ENCODE results near the gene CCNF. TPM values are rescaled to one million over a fixed set of nuclear protein-coding genes. Genes with fewer than 3 reads are reported as not detected.

CCNF gene
- total and polyA plus RNA-seq, 10 of the 15 experiments (the other 5 are each of a cell fraction or from before 2014, with no cell fraction given) = 4.0 to 63.2 (median 27.5) TPM

DNA sequence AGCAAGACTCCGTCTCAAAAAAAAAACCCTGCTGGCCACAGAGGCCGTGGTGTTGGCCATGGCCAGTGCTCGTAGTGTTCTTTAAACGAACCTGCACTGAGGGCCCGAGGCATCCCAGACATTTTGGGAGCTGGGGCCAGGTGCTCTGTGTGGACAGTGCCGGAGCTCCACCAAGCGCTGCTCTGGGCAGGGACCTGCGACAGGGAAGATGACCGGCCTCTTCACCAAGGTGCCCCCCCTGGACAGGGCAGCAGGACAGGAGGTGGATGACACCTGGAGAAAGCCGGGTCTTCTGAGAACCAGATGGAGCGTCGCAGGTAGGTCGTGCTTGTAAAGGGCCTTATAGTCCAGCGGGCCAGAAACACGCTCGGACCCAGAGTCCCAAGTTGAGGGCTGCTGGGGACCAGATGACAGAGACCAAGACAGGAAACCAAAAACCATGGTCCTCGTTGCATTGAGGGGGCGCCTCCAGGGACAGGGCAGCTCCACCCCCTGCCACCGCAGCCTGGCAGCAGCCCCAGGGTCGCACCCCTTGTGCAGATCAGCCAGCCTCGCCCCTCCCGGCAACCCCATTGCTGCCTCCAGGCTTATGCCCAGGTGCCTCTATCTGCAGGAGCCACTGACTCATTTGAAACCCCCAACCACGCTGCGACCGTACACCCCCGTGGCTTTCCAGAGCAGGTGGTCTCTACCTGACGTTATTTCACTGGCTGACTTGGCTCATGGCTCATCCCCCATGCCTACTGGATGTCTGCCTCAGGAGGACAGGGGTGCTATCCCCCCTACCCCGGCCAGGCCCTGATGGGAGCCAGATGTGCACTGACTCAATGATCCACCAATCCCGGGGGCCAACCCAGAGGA is 37.6 kb downstream of the CCNF start:
- Histone ChIP-seq H3K4me1 (ENCODE audit: control insufficient read depth, insufficient read depth, low read length) (peaks cover 13% of the 10 kb centered on the region), H3K79me2 (ENCODE audit: control insufficient read depth, insufficient read depth, low read length) (no peaks in the 10 kb centered on the region), H3K4me2 (ENCODE audit: control insufficient read depth, insufficient read depth) (peak overlapping the region; percentile 90; the same call in 1 of the 2 replicates), H3K36me3 (ENCODE audit: control insufficient read depth in 2 of 2, insufficient read depth in 2 of 2, low read length in 1 of 2) (no peaks in the 10 kb centered on the region; a peak in 1 of 4 replicates), H2AFZ (ENCODE audit: control insufficient read depth, low read depth, low read length) (peak overlapping the region; percentile 59), H3K9ac (ENCODE audit: control insufficient read depth, insufficient read depth, low read length) (no peak overlapping the region), H3K27ac (ENCODE audit: control insufficient read depth, insufficient read depth) (no peak overlapping the region), H3K27me3 (replicated peaks in 1 of 2; ENCODE audit: control insufficient read depth in 2 of 2, insufficient read depth in 2 of 2, low read length in 1 of 2) (peaks cover 0 to 2% of the 10 kb centered on the region in 2 experiments; a peak in 1 of 4 replicates), H3K4me3 (no peak overlapping the region; the same call in 1 of the 2 replicates), H3K9me3 (replicated peaks; ENCODE audit: control insufficient read depth, insufficient read depth, low read length) (no peaks in the 10 kb centered on the region), H4K20me1 (ENCODE audit: control insufficient read depth, insufficient read depth) (no peaks in the 10 kb centered on the region)
- 39% methylated on average over 29 of the region's 29 CpGs for WGBS (ENCODE audit: insufficient coverage, insufficient replicate concordance, low lambda C conversion rate, missing lambda C conversion rate)
- ChIA-PET RAD21 (ENCODE audit: unreplicated experiment) (interaction anchor here (0.7 kb wide), 1 partner anchor 180 kb away, joined by 4 read pairs; no protein-coding TSS in a partner anchor), SMC1A (ENCODE audit: uncharacterized antibody, unreplicated experiment) (interaction anchor here (2.5 kb wide), 1 partner anchor 37 kb away, joined by 8 read pairs; the partner anchor contains the start of gene CCNF), CTCF (interaction anchor here (0.9 kb wide), 1 partner anchor 20 kb away, joined by 3 read pairs; no protein-coding TSS in a partner anchor), POLR2A (interaction anchor here (0.5 to 2.5 kb wide), 4 partner anchors 19 to 312 kb away, joined by 3 to 7 read pairs (median 5); no protein-coding TSS in a partner anchor)
- no peak for DNase-seq (ENCODE audit: low read depth, low spot score)
- in situ Hi-C loops (cut with MboI) = no loop called here
- intact Hi-C loops (cut with micrococcal nuclease; ENCODE audit: unreplicated experiment) = loop anchor here (5.0 kb wide), 1 partner anchor 40 kb away; no protein-coding TSS in a partner anchor
- BruUV-seq (replicated peaks) = no TSS peak
- peak; percentile 64; the same call in 1 of the 2 replicates for TF ChIP-seq HDGF (IDR thresholded peaks at IDR 0.05)
- TF ChIP-seq SREBF2 (IDR thresholded peaks at IDR 0.05; ENCODE audit: low read length) = no peak
- no peak for ATAC-seq
- no peak for FAIRE-seq

DNA sequence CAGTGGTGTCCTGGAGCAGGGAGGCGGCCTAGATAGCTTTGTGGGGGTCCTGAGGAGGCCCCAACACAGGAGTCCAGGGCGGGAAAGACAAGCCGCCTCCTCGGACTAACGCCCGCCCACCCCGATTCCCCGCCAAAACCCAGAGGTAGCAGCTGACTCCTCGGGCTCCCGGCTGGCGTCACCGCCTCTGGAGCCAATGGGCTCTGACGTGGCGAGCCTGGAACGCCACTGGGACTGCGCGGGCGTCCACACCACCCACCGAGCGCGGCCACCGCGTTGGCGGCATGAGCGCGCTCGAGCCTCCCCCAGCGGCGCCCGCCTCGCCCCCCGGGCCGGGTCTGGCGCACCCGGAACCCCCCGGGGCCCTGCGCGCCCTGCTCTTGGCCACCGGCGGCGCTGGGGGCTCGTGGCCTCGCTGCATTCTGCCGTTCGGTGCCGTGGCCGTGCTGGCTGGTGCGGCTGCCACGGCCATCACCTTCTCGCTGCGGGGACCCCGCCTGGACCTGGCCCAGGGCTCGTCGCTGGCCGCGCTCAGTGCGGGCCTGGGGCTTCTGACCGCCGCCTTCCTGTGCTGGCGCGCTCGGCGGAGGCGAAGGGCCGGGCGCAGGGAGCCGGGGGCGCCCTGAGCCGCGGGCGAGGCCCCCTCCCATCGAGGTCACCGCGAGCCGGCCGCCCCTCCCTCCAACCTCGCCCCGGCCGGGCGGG is 38.4 kb downstream of the CCNF start:
- Histone ChIP-seq H3K36me3 (ENCODE audit: control insufficient read depth in 2 of 2, insufficient read depth in 2 of 2, low read length in 1 of 2) (no peaks in the 10 kb centered on the region), H2AFZ (ENCODE audit: control insufficient read depth, low read depth, low read length) (peak overlapping the region; percentile 59), H3K4me3 (peak overlapping the region; percentile 72; the same call in 1 of the 2 replicates), H3K9me3 (replicated peaks; ENCODE audit: control insufficient read depth, insufficient read depth, low read length) (no peaks in the 10 kb centered on the region), H3K27me3 (replicated peaks in 1 of 2; ENCODE audit: control insufficient read depth in 2 of 2, insufficient read depth in 2 of 2, low read length in 1 of 2) (peaks cover 0 to 2% of the 10 kb centered on the region in 2 experiments; a peak in 1 of 4 replicates), H3K27ac (ENCODE audit: control insufficient read depth, insufficient read depth) (no peak overlapping the region), H3K4me1 (ENCODE audit: control insufficient read depth, insufficient read depth, low read length) (peaks cover 13% of the 10 kb centered on the region), H3K79me2 (ENCODE audit: control insufficient read depth, insufficient read depth, low read length) (no peaks in the 10 kb centered on the region), H3K9ac (ENCODE audit: control insufficient read depth, insufficient read depth, low read length) (peak overlapping the region; percentile 24; the same call in 1 of the 2 replicates), H3K4me2 (ENCODE audit: control insufficient read depth, insufficient read depth) (peak overlapping the region; percentile 90), H4K20me1 (ENCODE audit: control insufficient read depth, insufficient read depth) (no peaks in the 10 kb centered on the region)
- no peak for FAIRE-seq
- CTCF ChIA-PET = interaction anchor here (0.9 to 2.6 kb wide), 4 partner anchors 7 to 39 kb away, joined by 3 to 20 read pairs (median 4); partner anchors contain the start of genes CCNF and TEDC2
- in situ Hi-C loops (cut with MboI) (no loop called here), intact Hi-C loops (cut with micrococcal nuclease; ENCODE audit: unreplicated experiment) (loop anchor here (5.0 kb wide), 1 partner anchor 40 kb away; no protein-coding TSS in a partner anchor)
- peak; percentile 55 for ATAC-seq
- 1% methylated on average over 51 of the region's 80 CpGs for WGBS (ENCODE audit: insufficient coverage, insufficient replicate concordance, low lambda C conversion rate, missing lambda C conversion rate)
- DNase-seq (ENCODE audit: low read depth, low spot score) = no peak
- SMC1A ChIA-PET (ENCODE audit: uncharacterized antibody, unreplicated experiment) = interaction anchor here (1.6 to 2.5 kb wide), 2 partner anchors 19 to 38 kb away, joined by 8 read pairs; partner anchors contain the start of gene CCNF
- RAD21 ChIA-PET (ENCODE audit: unreplicated experiment) = interaction anchor here (0.6 to 3.5 kb wide), 6 partner anchors 8 to 180 kb away, joined by 3 to 17 read pairs (median 4); partner anchors contain the start of gene TEDC2
- BruUV-seq (replicated peaks) = TSS peak; percentile 55
- POLR2A ChIA-PET = interaction anchor here (0.5 to 2.5 kb wide), 7 partner anchors 8 to 313 kb away, joined by 3 to 11 read pairs (median 5); partner anchors contain the start of genes TEDC2 and TRAF7
- TF ChIP-seq LARP7 (IDR thresholded peaks at IDR 0.05) (no peak; the same call in none of the 2 replicates), NFIC (IDR thresholded peaks at IDR 0.05; ENCODE audit: low read depth, low read length) (no peak), CHD2 (IDR thresholded peaks at IDR 0.05; ENCODE audit: borderline replicate concordance, low read depth, low read length) (no peak), ZZZ3 (IDR thresholded peaks at IDR 0.05; ENCODE audit: control insufficient read depth, insufficient read length, low read depth) (no peak), CREM (IDR thresholded peaks at IDR 0.05; ENCODE audit: low read depth) (0 out of 2 replicates have a peak, but pooled peaks have one; percentile 46), CBFB (IDR thresholded peaks at IDR 0.05; ENCODE audit: low read depth) (no peak)
- TF ChIP-seq, protein P1, sequence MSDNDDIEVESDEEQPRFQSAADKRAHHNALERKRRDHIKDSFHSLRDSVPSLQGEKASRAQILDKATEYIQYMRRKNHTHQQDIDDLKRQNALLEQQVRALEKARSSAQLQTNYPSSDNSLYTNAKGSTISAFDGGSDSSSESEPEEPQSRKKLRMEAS (IDR thresholded peaks at IDR 0.05; ENCODE audit: low read depth, low read length) = no peak
- TF ChIP-seq, protein P2, sequence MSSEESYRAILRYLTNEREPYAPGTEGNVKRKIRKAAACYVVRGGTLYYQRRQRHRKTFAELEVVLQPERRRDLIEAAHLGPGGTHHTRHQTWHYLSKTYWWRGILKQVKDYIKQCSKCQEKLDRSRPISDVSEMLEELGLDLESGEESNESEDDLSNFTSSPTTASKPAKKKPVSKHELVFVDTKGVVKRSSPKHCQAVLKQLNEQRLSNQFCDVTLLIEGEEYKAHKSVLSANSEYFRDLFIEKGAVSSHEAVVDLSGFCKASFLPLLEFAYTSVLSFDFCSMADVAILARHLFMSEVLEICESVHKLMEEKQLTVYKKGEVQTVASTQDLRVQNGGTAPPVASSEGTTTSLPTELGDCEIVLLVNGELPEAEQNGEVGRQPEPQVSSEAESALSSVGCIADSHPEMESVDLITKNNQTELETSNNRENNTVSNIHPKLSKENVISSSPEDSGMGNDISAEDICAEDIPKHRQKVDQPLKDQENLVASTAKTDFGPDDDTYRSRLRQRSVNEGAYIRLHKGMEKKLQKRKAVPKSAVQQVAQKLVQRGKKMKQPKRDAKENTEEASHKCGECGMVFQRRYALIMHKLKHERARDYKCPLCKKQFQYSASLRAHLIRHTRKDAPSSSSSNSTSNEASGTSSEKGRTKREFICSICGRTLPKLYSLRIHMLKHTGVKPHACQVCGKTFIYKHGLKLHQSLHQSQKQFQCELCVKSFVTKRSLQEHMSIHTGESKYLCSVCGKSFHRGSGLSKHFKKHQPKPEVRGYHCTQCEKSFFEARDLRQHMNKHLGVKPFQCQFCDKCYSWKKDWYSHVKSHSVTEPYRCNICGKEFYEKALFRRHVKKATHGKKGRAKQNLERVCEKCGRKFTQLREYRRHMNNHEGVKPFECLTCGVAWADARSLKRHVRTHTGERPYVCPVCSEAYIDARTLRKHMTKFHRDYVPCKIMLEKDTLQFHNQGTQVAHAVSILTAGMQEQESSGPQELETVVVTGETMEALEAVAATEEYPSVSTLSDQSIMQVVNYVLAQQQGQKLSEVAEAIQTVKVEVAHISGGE (CRISPR knock-in tag; IDR thresholded peaks at IDR 0.05) = no peak
